ENCODE results near the gene ZDHHC6. TPM values are rescaled to one million over a fixed set of nuclear protein-coding genes. Genes with fewer than 3 reads are reported as not detected.

ZDHHC6 gene
- total RNA-seq, 1 experiment from 2014 or later: 35.2 TPM

- H3K27me3 Mint-ChIP-seq (ENCODE audit: low read depth): peaks cover 3% of the 10 kb centered on the region; the same call in 1 of the 2 replicates
- H2BK5ac ChIP-seq (ENCODE audit: insufficient read length, low read length): no peak overlapping the region
- no peaks in the 10 kb centered on the region for H3K36me3 Mint-ChIP-seq (ENCODE audit: insufficient read depth in 1 of 3, low read depth in 3 of 3)
- H4K91ac ChIP-seq (ENCODE audit: insufficient read length, low read depth, low read length): no peak overlapping the region
- no peak overlapping the region for H2BK15ac ChIP-seq (ENCODE audit: low read depth, low read length)
- no peak overlapping the region for H3K27ac ChIP-seq (ENCODE audit: insufficient read length, low read depth, low read length)
- H3K4me1 Mint-ChIP-seq: no peaks in the 10 kb centered on the region
- no peak overlapping the region for H2AFZ ChIP-seq (ENCODE audit: low read length)
- no peak overlapping the region for H3T11ph ChIP-seq (ENCODE audit: low read length)
- WGBS (ENCODE audit: extremely low coverage, insufficient read length, low lambda C conversion rate): no CpG with 5 or more reads among the region's 3 CpGs
- no peak overlapping the region for H4K8ac ChIP-seq (replicated peaks; ENCODE audit: insufficient read length, low read depth, low read length)
- no peaks in the 10 kb centered on the region for H3K79me1 ChIP-seq (ENCODE audit: insufficient read depth, low read depth, low read length, poor library complexity, severe bottlenecking)
- no peak overlapping the region for H3K23ac ChIP-seq (ENCODE audit: insufficient read length, low read depth, low read length)
- no peaks in the 10 kb centered on the region for H4K20me1 ChIP-seq (ENCODE audit: control insufficient read depth, insufficient read depth, insufficient read length)
- no peak overlapping the region for H3K4me2 ChIP-seq (ENCODE audit: insufficient read depth, insufficient read length, low read length)
- no peak overlapping the region for H3K27ac Mint-ChIP-seq
- no peak overlapping the region for H2BK12ac ChIP-seq (ENCODE audit: insufficient read length, low read depth, low read length)
- no peaks in the 10 kb centered on the region for H3K9me3 Mint-ChIP-seq
- no peak overlapping the region for H3K18ac ChIP-seq (ENCODE audit: insufficient read length, low read depth, low read length)
- H3K9me3 ChIP-seq (ENCODE audit: control insufficient read depth, low read depth, low read length): no peaks in the 10 kb centered on the region
- H3K14ac ChIP-seq (ENCODE audit: insufficient read depth, low read length): no peak overlapping the region
- H2BK120ac ChIP-seq (ENCODE audit: low read depth, low read length, poor library complexity, severe bottlenecking): no peak overlapping the region
- H4K5ac ChIP-seq (ENCODE audit: insufficient read length, low read depth, low read length): no peak overlapping the region
- no peak overlapping the region for H3K4me3 Mint-ChIP-seq
- H3K27me3 ChIP-seq (ENCODE audit: insufficient read depth, low read length): no peaks in the 10 kb centered on the region
- no peak overlapping the region for H3K9ac ChIP-seq (ENCODE audit: extremely low read depth, insufficient read length, low read length)
- H3K79me2 ChIP-seq (ENCODE audit: insufficient read depth, low read length): no peaks in the 10 kb centered on the region
- no peak overlapping the region for H2AK5ac ChIP-seq (ENCODE audit: insufficient read length, low read length)
- no peaks in the 10 kb centered on the region for H3K23me2 ChIP-seq (ENCODE audit: insufficient read length, low read depth, low read length, poor library complexity, severe bottlenecking)
- no peak overlapping the region for H3K4ac ChIP-seq (ENCODE audit: low read depth, low read length)
- no peaks in the 10 kb centered on the region for H3K4me1 ChIP-seq (ENCODE audit: insufficient read depth, low read length)
- TF ChIP-seq CTCF (conservative IDR thresholded peaks at IDR 0.05): no peak
- DNase-seq: no peak
- H3K56ac ChIP-seq (ENCODE audit: insufficient read length, low read depth, low read length): no peak overlapping the region
- no peak overlapping the region for H2BK20ac ChIP-seq (ENCODE audit: low read depth, low read length, poor library complexity, severe bottlenecking)
Measured at GRCh38 chr10:112421731-112422130, 25.0 kb downstream of the ZDHHC6 start.

All from H9 (cell line).